Psoas muscle (tissue), 8 donors: ENCODE measurements around the gene FRAS1. TPM values are rescaled to one million over a fixed set of nuclear protein-coding genes. Genes with fewer than 3 reads are reported as not detected.
"Not testable (repeated sequence)": the region's sequence is repeated elsewhere in the genome, so short reads cannot be mapped to it uniquely, and the experiment has no call there.

Experiments
- ATAC-seq, 4 donors: fragments of 200-7000 bp; cut with Tn5 transposase; one replicate each; pipeline ENCODE4 v1.9.1; 2020; ENCODE audit warnings: moderate library complexity in 3 of 4, mild to moderate bottlenecking in 2 of 4
- DNase-seq, 2 donors: peaks; one replicate each; pipeline ENCODE4 v3.0.0-alpha.2; 2020
- H3K27ac ChIP-seq: fragments of 200-600 bp; one replicate; pipeline ENCODE4 v1.8.0; 2022
- H3K27me3 ChIP-seq, 3 donors: fragments of 200-600 bp in 1 of 3; one replicate each; pipeline versions ENCODE4 v1.6.1 to v1.8.0; 2013 to 2022; ENCODE audit warnings: low read length in 2 of 3, mild to moderate bottlenecking in 2 of 3, moderate library complexity in 1 of 3; ENCODE audit not compliant: insufficient read depth in 3 of 3
- H3K36me3 ChIP-seq, 2 donors: fragments of 200-600 bp in 1 of 2; one replicate each; pipeline versions ENCODE4 v1.6.1 to v1.8.0; 2013 to 2022; ENCODE audit warnings: low read depth in 1 of 2, mild to moderate bottlenecking in 1 of 2, moderate library complexity in 1 of 2; ENCODE audit not compliant: insufficient read depth in 1 of 2
- H3K4me1 ChIP-seq: fragments of 200-600 bp; one replicate; pipeline ENCODE4 v1.8.0; 2022
- H3K4me3 ChIP-seq: fragments of 200-600 bp; one replicate; pipeline ENCODE4 v1.8.0; 2022; ENCODE audit warnings: mild to moderate bottlenecking
- H3K9me3 ChIP-seq: fragments of 200-600 bp; one replicate; pipeline ENCODE4 v1.8.0; 2022
- CTCF ChIP-seq: fragments of 200-600 bp; IDR thresholded peaks from one replicate; pipeline ENCODE4 v1.8.0; 2022; ENCODE audit warnings: antibody characterized with exemption
- WGBS, 3 donors: extraction: QIAGEN DNeasy Blood & Tissue Kit; methylation state at CpG; one replicate each; pipeline versions ENCODE4 v1.1.6 to v1.1.7; 2013; 5-methylcytosine and 5-hydroxymethylcytosine counted together
- intact Hi-C, 2 donors: fragments of 100-400 bp; cut with DNase I; formaldehyde crosslinking; loops; one replicate each; pipeline versions ENCODE4 v1.11.0 to v1.14.2; 2022
- polyA plus RNA-seq, 3 donors: library from polyadenylated mRNA; stranded (reverse); fragments of 200-250 nt; gene quantifications; one replicate each; pipeline ENCODE4 v1.2.3, GENCODE V29; 2013
- total RNA-seq, 4 donors: library from RNA; stranded (reverse); fragmentation: NEBNext Ultra II Directional in 2 of 4; extraction: Animal tissue kit (Norgen Biotek cat#: 25700) in 2 of 4; gene quantifications; one replicate each; pipeline versions ENCODE4 v1.2.1 to v1.2.4, GENCODE V29; 2021 to 2023
- donor health status: healthy with polysubstance abuse.
- donor health status: DM: no; HTN: no; CAD: no; lungs with moderate emphysema.
- donor health status: Bipolar disorder and iron deficiency.
- donor health status: healthy.
- donor health status: DM: yes; HTN: yes; CAD: no.
- donor health status: DM: no; HTN: no; CAD: no.
- donor health status: DM: no; HTN: no; CAD: no.
- donor health status: DM: yes; HTN: yes; CAD: no.

The FRAS1 gene
- total and polyA plus RNA-seq, 7 donors = 0.08 to 3.0 (median 0.42) TPM

GRCh38 chr4:78250500-78250899 is 193.4 kb downstream of the FRAS1 start:
- DNase-seq (no peak), ATAC-seq (no peak)
- TF ChIP-seq CTCF = no peak
- no peaks in the 10 kb centered on the region for H3K36me3 ChIP-seq
- no peaks in the 10 kb centered on the region for H3K27me3 ChIP-seq
- H3K27ac ChIP-seq = no peak overlapping the region
- intact Hi-C loops = no loop called here
- H3K4me1 ChIP-seq = peaks cover 4% of the 10 kb centered on the region
- H3K9me3 ChIP-seq = no peaks in the 10 kb centered on the region
- no peak overlapping the region for H3K4me3 ChIP-seq
- 79 to 90% (median 87%) methylated on average over 2 of the region's 2 CpGs for WGBS, 3 donors

GRCh38 chr4:78252773-78253172 is 195.7 kb downstream of the FRAS1 start:
- H3K27me3 ChIP-seq, H3K36me3 ChIP-seq, DNase-seq, H3K27ac ChIP-seq, intact Hi-C loops, H3K9me3 ChIP-seq, H3K4me3 ChIP-seq, H3K4me1 ChIP-seq, ATAC-seq: not testable (repeated sequence)
- WGBS, 3 donors = 94 to 95% (median 94%) methylated on average over 8 of the region's 8 CpGs

- Histone ChIP-seq H3K27ac (no peak overlapping the region), H3K9me3 (no peaks in the 10 kb centered on the region), H3K27me3 (no peaks in the 10 kb centered on the region), H3K4me1 (no peaks in the 10 kb centered on the region), H3K36me3 (no peaks in the 10 kb centered on the region), H3K4me3 (no peak overlapping the region)
- DNase-seq = no peak
- TF ChIP-seq CTCF = no peak
- intact Hi-C loops = no loop called here
- WGBS, 3 donors = 51 to 58% (median 54%) methylated on average over 4 of the region's 4 CpGs
- ATAC-seq = no peak
Observed at GRCh38 chr4:78254893-78255292, 197.8 kb downstream of the FRAS1 start.

GRCh38 chr4:78265006-78265405 is 207.9 kb downstream of the FRAS1 start:
- Histone ChIP-seq H3K36me3 (no peaks in the 10 kb centered on the region), H3K27ac (no peak overlapping the region), H3K4me1 (peaks cover 3% of the 10 kb centered on the region), H3K4me3 (no peak overlapping the region), H3K27me3 (no peaks in the 10 kb centered on the region), H3K9me3 (peaks cover 7% of the 10 kb centered on the region)
- 72 to 87% (median 72%) methylated on average over 5 of the region's 5 CpGs for WGBS, 3 donors
- intact Hi-C loops = loop anchor here in 1 of 2 donors (10.0 kb wide), 1 partner anchor 190 kb away; no protein-coding TSS in a partner anchor
- TF ChIP-seq CTCF = no peak
- ATAC-seq (no peak), DNase-seq (no peak)

DNA sequence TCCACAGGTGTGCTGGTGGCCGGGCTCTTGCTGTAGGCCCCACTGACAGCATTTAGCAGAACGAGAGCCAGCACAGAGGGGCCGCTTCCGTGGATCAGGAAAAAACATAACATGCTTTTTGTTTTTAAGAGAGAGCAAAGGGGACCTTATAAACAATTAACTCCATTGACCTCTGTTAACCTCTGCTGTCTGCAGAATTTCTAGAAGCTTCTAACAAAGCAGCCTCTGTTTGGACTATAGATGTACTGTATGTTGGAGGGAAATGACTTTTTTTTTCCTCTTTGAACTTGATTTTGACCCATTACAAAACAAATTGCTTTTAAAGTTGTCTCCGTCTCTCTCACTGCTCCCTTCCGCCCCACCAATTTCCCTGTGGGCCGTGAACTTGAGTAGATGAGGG is 210.7 kb downstream of the FRAS1 start:
- Histone ChIP-seq H3K27me3 (no peaks in the 10 kb centered on the region), H3K4me1 (peaks cover 6% of the 10 kb centered on the region), H3K9me3 (peaks cover 7% of the 10 kb centered on the region), H3K27ac (no peak overlapping the region), H3K36me3 (no peaks in the 10 kb centered on the region), H3K4me3 (no peak overlapping the region)
- DNase-seq = no peak
- ATAC-seq = no peak
- TF ChIP-seq CTCF = no peak
- intact Hi-C loops = loop anchor here in 1 of 2 donors (10.0 kb wide), 1 partner anchor 193 kb away; no protein-coding TSS in a partner anchor
- WGBS, 3 donors = 73 to 80% (median 75%) methylated on average over 7 of the region's 7 CpGs
